ENCODE data around the gene ACAN. TPM values are rescaled to one million over a fixed set of nuclear protein-coding genes. Genes with fewer than 3 reads are reported as not detected.

Gene ACAN
- total and polyA plus RNA-seq, 2 of the 8 experiments (the other 6 are each of a cell fraction or from before 2014, with no cell fraction given): 0.71 to 0.73 TPM

GRCh38 chr15:88785217-88785616, 18.0 kb upstream of the ACAN start:
- no peaks in the 10 kb centered on the region for H3K9me3 ChIP-seq (ENCODE audit: insufficient read depth in 2 of 2, low read depth in 1 of 2, low read length in 1 of 2)
- no peak overlapping the region for H2BK12ac ChIP-seq (ENCODE audit: low read depth, low read length)
- no peak overlapping the region for H2BK15ac ChIP-seq (ENCODE audit: low read length)
- H4K91ac ChIP-seq (replicated peaks; ENCODE audit: insufficient read length, low read length): no peak overlapping the region
- no peak for FAIRE-seq
- no peak overlapping the region for H3K18ac ChIP-seq (ENCODE audit: extremely low read depth, low read length)
- no peak overlapping the region for H4K5ac ChIP-seq (ENCODE audit: insufficient read length, low read depth, low read length)
- H2AK5ac ChIP-seq (ENCODE audit: low read depth, low read length): no peak overlapping the region
- H3K23ac ChIP-seq (ENCODE audit: insufficient read length): no peak overlapping the region
- no peaks in the 10 kb centered on the region for H3K27me3 ChIP-seq (replicated peaks in 1 of 4; ENCODE audit: control insufficient read depth in 3 of 4, extremely low read depth in 1 of 4, insufficient read depth in 3 of 4, low read length in 3 of 4)
- no peak overlapping the region for H3K4me2 ChIP-seq (ENCODE audit: insufficient read depth in 1 of 2, low read depth in 2 of 2, low read length in 2 of 2)
- CTCF ChIA-PET (ENCODE audit: partially characterized antibody): interaction anchor here (0.5 to 0.6 kb wide), 3 partner anchors 59 to 266 kb away, joined by 3 to 4 read pairs (median 3); no protein-coding TSS in a partner anchor
- H3K4ac ChIP-seq (replicated peaks; ENCODE audit: insufficient read length, low read depth, low read length): no peak overlapping the region
- POLR2A ChIA-PET (ENCODE audit: partially characterized antibody): no interaction called here
- H2BK120ac ChIP-seq (replicated peaks; ENCODE audit: low read depth, low read length): no peak overlapping the region
- H3K79me2 ChIP-seq (ENCODE audit: control insufficient read depth in 1 of 2, insufficient read depth in 2 of 2, low read length in 2 of 2): no peaks in the 10 kb centered on the region
- H3K14ac ChIP-seq (ENCODE audit: insufficient read length): no peak overlapping the region
- no peak overlapping the region for H2BK20ac ChIP-seq (ENCODE audit: low read length)
- 84% methylated on average over 2 of the region's 2 CpGs; no CpG with 5 or more reads in 1 of the 2 experiments for WGBS, 2 experiments (ENCODE audit: extremely low coverage in 1 of 2, insufficient coverage in 1 of 2, insufficient read length in 1 of 2, insufficient replicate concordance in 2 of 2, low coverage in 1 of 2, low lambda C conversion rate in 2 of 2, missing lambda C conversion rate in 1 of 2)
- no peak overlapping the region for H3K56ac ChIP-seq (replicated peaks; ENCODE audit: insufficient read length, low read depth, low read length)
- no peaks in the 10 kb centered on the region for H4K20me1 ChIP-seq (replicated peaks in 1 of 2; ENCODE audit: control insufficient read depth in 1 of 2, insufficient read depth in 2 of 2, low read length in 2 of 2)
- no peaks in the 10 kb centered on the region for H3K23me2 ChIP-seq (ENCODE audit: low read depth, low read length)
- no peaks in the 10 kb centered on the region for H3K36me3 ChIP-seq (ENCODE audit: control insufficient read depth in 2 of 4, insufficient read depth in 4 of 4, low read length in 3 of 4)
- H3K9ac ChIP-seq (replicated peaks in 1 of 4; ENCODE audit: extremely low read depth in 1 of 4, low read depth in 3 of 4, low read length in 3 of 4): no peak overlapping the region
- no peak overlapping the region for H4K8ac ChIP-seq (ENCODE audit: extremely low read depth, insufficient read depth, low read length)
- H3K27ac ChIP-seq (ENCODE audit: low read depth, low read length): no peak overlapping the region
- no peak overlapping the region for H3K4me3 ChIP-seq (ENCODE audit: extremely low read depth in 1 of 4, insufficient read depth in 2 of 4, low read depth in 3 of 4, low read length in 4 of 4)
- no peaks in the 10 kb centered on the region for H3K4me1 ChIP-seq (replicated peaks in 1 of 4; ENCODE audit: control insufficient read depth in 3 of 4, insufficient read depth in 4 of 4, low read length in 3 of 4)
- no peak overlapping the region for H2BK5ac ChIP-seq (ENCODE audit: low read depth, low read length)
- DNase-seq (ENCODE audit: low read depth in 1 of 2, low spot score in 2 of 2): no peak
- H3K79me1 ChIP-seq (ENCODE audit: low read depth, low read length): no peaks in the 10 kb centered on the region
- no peak overlapping the region for H2AFZ ChIP-seq (ENCODE audit: low read length)
- TF ChIP-seq CREB1 (IDR thresholded peaks at IDR 0.05): no peak
- no peak for TF ChIP-seq POLR2A (IDR thresholded peaks at IDR 0.05; ENCODE audit: control extremely low read depth in 1 of 2, low read depth in 2 of 2, low read length in 2 of 2)
- TF ChIP-seq YY1 (IDR thresholded peaks at IDR 0.05; ENCODE audit: low read depth, low read length): no peak
- TF ChIP-seq CBX8 (IDR thresholded peaks at IDR 0.05; ENCODE audit: borderline replicate concordance, low read depth, low read length): no peak
- no peak for TF ChIP-seq SRF (IDR thresholded peaks at IDR 0.05; ENCODE audit: low read depth, low read length)
- no peak for TF ChIP-seq TAF7 (optimal IDR thresholded peaks at IDR 0.05; ENCODE audit: borderline replicate concordance, low read depth, low read length)
- TF ChIP-seq ZNF274 (IDR thresholded peaks at IDR 0.05; ENCODE audit: borderline replicate concordance, extremely low read depth, low read length): no peak
- TF ChIP-seq E2F6 (IDR thresholded peaks at IDR 0.05): no peak
- TF ChIP-seq SIX5 (IDR thresholded peaks at IDR 0.05; ENCODE audit: low read depth, low read length): no peak
- no peak for TF ChIP-seq RXRA (IDR thresholded peaks at IDR 0.05; ENCODE audit: insufficient read depth, low read depth, low read length)
- TF ChIP-seq MAFK (IDR thresholded peaks at IDR 0.05; ENCODE audit: low read depth, low read length): no peak
- no peak for TF ChIP-seq USF2 (IDR thresholded peaks at IDR 0.05; ENCODE audit: low read length)
- no peak for TF ChIP-seq KDM1A (IDR thresholded peaks at IDR 0.05; ENCODE audit: borderline replicate concordance, low read length)
- TF ChIP-seq CHD1 (IDR thresholded peaks at IDR 0.05; ENCODE audit: low read depth, low read length): no peak
